OCI-LY1 (cell line): ENCODE results near the gene CACUL1.
"Not testable (repeated sequence)": the region's sequence is repeated elsewhere in the genome, so short reads cannot be mapped to it uniquely, and the experiment has no call there.

Experiments used
- H2AFZ ChIP-seq: fragments of 200-600 bp; sonication (generic), shearing (Covaris generic); 2 replicates; pipeline ENCODE4 v1.6.0; 2014; ENCODE audit warnings: antibody characterized with exemption, mild to moderate bottlenecking, low read length
- H3F3A ChIP-seq: fragments of 200-600 bp; sonication (generic), shearing (Covaris generic); 2 replicates; pipeline ENCODE4 v1.6.0; 2014; ENCODE audit warnings: mild to moderate bottlenecking, antibody characterized with exemption, low read length, moderate library complexity; ENCODE audit not compliant: insufficient read depth
- H3K27ac ChIP-seq: fragments of 200-600 bp; sonication (generic); 2 replicates; pipeline ENCODE4 v1.5.1; 2014; ENCODE audit warnings: low read length, mixed run types, mild to moderate bottlenecking, low read depth; ENCODE audit not compliant: poor library complexity, severe bottlenecking
- H3K27me3 ChIP-seq: fragments of 200-600 bp; sonication (generic); 2 replicates; pipeline ENCODE4 v1.6.0; 2014; ENCODE audit warnings: antibody characterized with exemption, mild to moderate bottlenecking, low read length, moderate library complexity; ENCODE audit not compliant: insufficient read depth
- H3K36me3 ChIP-seq: fragments of 200-600 bp; sonication (generic); 2 replicates; pipeline ENCODE4 v1.6.1; 2014; ENCODE audit warnings: mild to moderate bottlenecking, antibody characterized with exemption, low read length, moderate library complexity, mixed read lengths; ENCODE audit not compliant: insufficient read depth
- H3K4me1 ChIP-seq: fragments of 200-600 bp; sonication (generic); 2 replicates; pipeline ENCODE4 v1.5.1; 2014; ENCODE audit warnings: mild to moderate bottlenecking, low read length, moderate library complexity; ENCODE audit not compliant: insufficient read depth, severe bottlenecking
- H3K4me2 ChIP-seq: fragments of 200-600 bp; sonication (generic), shearing (Covaris generic); 2 replicates; pipeline ENCODE4 v1.6.1; 2014; ENCODE audit warnings: low read length
- H3K4me3 ChIP-seq: fragments of 200-600 bp; sonication (generic); 2 replicates; pipeline ENCODE4 v1.5.1; 2014; ENCODE audit warnings: low read length, low read depth, mild to moderate bottlenecking, mixed read lengths; ENCODE audit not compliant: poor library complexity, severe bottlenecking
- H3K79me2 ChIP-seq: fragments of 200-600 bp; shearing (Covaris generic); 2 replicates; pipeline ENCODE4 v1.6.1; 2016; ENCODE audit warnings: mixed run types, low read length, mixed read lengths; ENCODE audit not compliant: insufficient read depth
- H3K9ac ChIP-seq: fragments of 200-600 bp; sonication (generic), shearing (Covaris generic); 2 replicates; pipeline ENCODE4 v1.6.1; 2014; ENCODE audit warnings: mild to moderate bottlenecking, low read length, mixed read lengths
- H3K9me2 ChIP-seq: fragments of 200-600 bp; sonication (generic), shearing (Covaris generic); 2 replicates; pipeline ENCODE4 v1.6.1; 2014; ENCODE audit warnings: low read depth, mild to moderate bottlenecking, low read length, mixed read lengths
- H3K9me3 ChIP-seq: fragments of 200-600 bp; shearing (Covaris generic); 2 replicates; pipeline ENCODE4 v1.6.1; 2014; ENCODE audit warnings: low read length, mixed read lengths
- H4K20me1 ChIP-seq: fragments of 200-600 bp; sonication (generic), shearing (Covaris generic); 2 replicates; pipeline ENCODE4 v1.6.0; 2016; ENCODE audit warnings: mild to moderate bottlenecking, low read length; ENCODE audit not compliant: insufficient read depth
- CTCF ChIP-seq: fragments of 200-600 bp; sonication (generic), shearing (Covaris generic); IDR thresholded peaks from 2 replicates; pipeline ENCODE4 v1.5.1; 2017; ENCODE audit warnings: mild to moderate bottlenecking, antibody characterized with exemption, low read length, moderate library complexity, mixed read lengths
- EZH2 ChIP-seq: fragments of 200-600 bp; sonication (generic), shearing (Covaris generic); IDR thresholded peaks from 2 replicates; pipeline ENCODE4 v1.8.0; 2017; ENCODE audit warnings: borderline replicate concordance, mixed run types, mild to moderate bottlenecking, antibody characterized with exemption, low read length, moderate library complexity, mixed read lengths

Gene CACUL1

GRCh38 chr10:118800920-118801319 is 46.1 kb upstream of the CACUL1 start:
- H2AFZ ChIP-seq: no peak overlapping the region
- no peak overlapping the region for H3K27ac ChIP-seq
- no peaks in the 10 kb centered on the region for H3K9me3 ChIP-seq
- H3K4me2 ChIP-seq: no peak overlapping the region
- H3K4me1 ChIP-seq: no peaks in the 10 kb centered on the region
- no peaks in the 10 kb centered on the region for H3K79me2 ChIP-seq
- no peaks in the 10 kb centered on the region; the same call in 1 of the 2 replicates for H3K27me3 ChIP-seq
- TF ChIP-seq EZH2 (no peak), CTCF (peak; percentile 57)
- no peaks in the 10 kb centered on the region for H3K36me3 ChIP-seq
- H3K9me2 ChIP-seq: no peaks in the 10 kb centered on the region
- H4K20me1 ChIP-seq: no peaks in the 10 kb centered on the region
- H3K9ac ChIP-seq: no peak overlapping the region
- H3F3A ChIP-seq: no peaks in the 10 kb centered on the region
- H3K4me3 ChIP-seq: no peak overlapping the region

GRCh38 chr10:118799777-118800176 is 45.0 kb upstream of the CACUL1 start:
- no peak overlapping the region for H3K4me3 ChIP-seq
- no peaks in the 10 kb centered on the region; the same call in 1 of the 2 replicates for H3K27me3 ChIP-seq
- H2AFZ ChIP-seq: no peak overlapping the region
- H3K79me2 ChIP-seq: no peaks in the 10 kb centered on the region
- no peak overlapping the region for H3K4me2 ChIP-seq
- no peak overlapping the region for H3K27ac ChIP-seq
- no peaks in the 10 kb centered on the region for H3K4me1 ChIP-seq
- TF ChIP-seq EZH2: no peak
- TF ChIP-seq CTCF: no peak
- H3K9me2 ChIP-seq: no peaks in the 10 kb centered on the region
- H4K20me1 ChIP-seq: no peaks in the 10 kb centered on the region
- H3K36me3 ChIP-seq: no peaks in the 10 kb centered on the region
- H3F3A ChIP-seq: no peaks in the 10 kb centered on the region
- no peak overlapping the region for H3K9ac ChIP-seq
- H3K9me3 ChIP-seq: no peaks in the 10 kb centered on the region

- Histone ChIP-seq H2AFZ (no peak overlapping the region), H3K4me3 (no peak overlapping the region), H3K27me3 (no peaks in the 10 kb centered on the region; the same call in 1 of the 2 replicates), H3K9ac (no peak overlapping the region), H3K27ac (no peak overlapping the region), H3K9me2 (no peaks in the 10 kb centered on the region), H3K4me1 (no peaks in the 10 kb centered on the region), H3K79me2 (no peaks in the 10 kb centered on the region), H3K9me3 (no peaks in the 10 kb centered on the region), H3K4me2 (no peak overlapping the region), H4K20me1 (no peaks in the 10 kb centered on the region), H3K36me3 (no peaks in the 10 kb centered on the region), H3F3A (no peaks in the 10 kb centered on the region)
- TF ChIP-seq CTCF: no peak
- TF ChIP-seq EZH2: no peak
Observed at GRCh38 chr10:118798231-118798662, 43.5 kb upstream of the CACUL1 start.

- not testable (repeated sequence) for H3K79me2 ChIP-seq, H3K27ac ChIP-seq, H3K4me2 ChIP-seq, H2AFZ ChIP-seq, H3K27me3 ChIP-seq, H3F3A ChIP-seq, H3K9me2 ChIP-seq, H3K4me3 ChIP-seq, H3K9me3 ChIP-seq, H4K20me1 ChIP-seq, H3K9ac ChIP-seq, H3K36me3 ChIP-seq, H3K4me1 ChIP-seq
Observed at GRCh38 chr10:118794971-118795370, 40.2 kb upstream of the CACUL1 start.
